ENCODE measurements around the gene PTPN23.
A peak's percentile ranks its signal among the peaks of the same experiment; 100 is the strongest.

Gene PTPN23

DNA sequence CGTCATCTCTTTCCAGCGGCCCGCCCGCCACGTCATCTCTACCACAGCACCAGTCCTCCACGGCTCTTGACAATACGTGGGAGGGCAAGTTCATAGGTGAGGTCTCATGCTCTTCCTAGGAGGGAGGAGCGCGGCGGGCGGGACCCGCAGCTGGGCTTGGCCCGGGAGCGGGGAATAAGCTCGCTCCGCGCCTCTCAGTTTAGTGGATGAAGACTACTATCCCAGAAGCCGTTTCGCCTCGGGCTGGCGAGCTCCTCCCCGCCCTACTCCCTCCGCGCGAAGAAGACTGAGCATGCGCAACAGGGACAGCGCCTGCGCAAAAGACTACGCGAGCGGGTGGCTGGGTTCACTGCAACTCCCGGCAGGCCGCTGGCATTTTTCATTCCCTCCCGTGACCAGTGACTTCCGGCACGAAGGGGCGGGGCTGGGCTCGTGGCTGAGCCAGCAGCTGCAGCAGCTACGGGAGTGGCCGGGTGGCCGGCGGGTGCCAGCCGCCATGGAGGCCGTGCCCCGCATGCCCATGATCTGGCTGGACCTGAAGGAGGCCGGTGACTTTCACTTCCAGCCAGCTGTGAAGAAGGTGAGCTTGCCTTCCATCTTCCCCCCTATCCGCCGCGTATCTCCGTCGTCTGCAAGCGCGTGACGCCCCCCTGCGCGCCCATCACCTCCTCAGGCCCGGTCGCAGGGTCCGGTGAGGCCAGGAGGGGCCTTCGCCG is at the start of gene PTPN23 (continued):
- TF ChIP-seq, protein P1, sequence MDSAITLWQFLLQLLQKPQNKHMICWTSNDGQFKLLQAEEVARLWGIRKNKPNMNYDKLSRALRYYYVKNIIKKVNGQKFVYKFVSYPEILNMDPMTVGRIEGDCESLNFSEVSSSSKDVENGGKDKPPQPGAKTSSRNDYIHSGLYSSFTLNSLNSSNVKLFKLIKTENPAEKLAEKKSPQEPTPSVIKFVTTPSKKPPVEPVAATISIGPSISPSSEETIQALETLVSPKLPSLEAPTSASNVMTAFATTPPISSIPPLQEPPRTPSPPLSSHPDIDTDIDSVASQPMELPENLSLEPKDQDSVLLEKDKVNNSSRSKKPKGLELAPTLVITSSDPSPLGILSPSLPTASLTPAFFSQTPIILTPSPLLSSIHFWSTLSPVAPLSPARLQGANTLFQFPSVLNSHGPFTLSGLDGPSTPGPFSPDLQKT (IDR thresholded peaks at IDR 0.05; ENCODE audit: borderline replicate concordance, low read depth, low read length) = no peak
- TF ChIP-seq, protein P2, sequence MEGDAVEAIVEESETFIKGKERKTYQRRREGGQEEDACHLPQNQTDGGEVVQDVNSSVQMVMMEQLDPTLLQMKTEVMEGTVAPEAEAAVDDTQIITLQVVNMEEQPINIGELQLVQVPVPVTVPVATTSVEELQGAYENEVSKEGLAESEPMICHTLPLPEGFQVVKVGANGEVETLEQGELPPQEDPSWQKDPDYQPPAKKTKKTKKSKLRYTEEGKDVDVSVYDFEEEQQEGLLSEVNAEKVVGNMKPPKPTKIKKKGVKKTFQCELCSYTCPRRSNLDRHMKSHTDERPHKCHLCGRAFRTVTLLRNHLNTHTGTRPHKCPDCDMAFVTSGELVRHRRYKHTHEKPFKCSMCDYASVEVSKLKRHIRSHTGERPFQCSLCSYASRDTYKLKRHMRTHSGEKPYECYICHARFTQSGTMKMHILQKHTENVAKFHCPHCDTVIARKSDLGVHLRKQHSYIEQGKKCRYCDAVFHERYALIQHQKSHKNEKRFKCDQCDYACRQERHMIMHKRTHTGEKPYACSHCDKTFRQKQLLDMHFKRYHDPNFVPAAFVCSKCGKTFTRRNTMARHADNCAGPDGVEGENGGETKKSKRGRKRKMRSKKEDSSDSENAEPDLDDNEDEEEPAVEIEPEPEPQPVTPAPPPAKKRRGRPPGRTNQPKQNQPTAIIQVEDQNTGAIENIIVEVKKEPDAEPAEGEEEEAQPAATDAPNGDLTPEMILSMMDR (tag by site-specific recombination; IDR thresholded peaks at IDR 0.05) = no peak
- TF ChIP-seq, protein P3, sequence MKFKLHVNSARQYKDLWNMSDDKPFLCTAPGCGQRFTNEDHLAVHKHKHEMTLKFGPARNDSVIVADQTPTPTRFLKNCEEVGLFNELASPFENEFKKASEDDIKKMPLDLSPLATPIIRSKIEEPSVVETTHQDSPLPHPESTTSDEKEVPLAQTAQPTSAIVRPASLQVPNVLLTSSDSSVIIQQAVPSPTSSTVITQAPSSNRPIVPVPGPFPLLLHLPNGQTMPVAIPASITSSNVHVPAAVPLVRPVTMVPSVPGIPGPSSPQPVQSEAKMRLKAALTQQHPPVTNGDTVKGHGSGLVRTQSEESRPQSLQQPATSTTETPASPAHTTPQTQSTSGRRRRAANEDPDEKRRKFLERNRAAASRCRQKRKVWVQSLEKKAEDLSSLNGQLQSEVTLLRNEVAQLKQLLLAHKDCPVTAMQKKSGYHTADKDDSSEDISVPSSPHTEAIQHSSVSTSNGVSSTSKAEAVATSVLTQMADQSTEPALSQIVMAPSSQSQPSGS (tag by site-specific recombination; IDR thresholded peaks at IDR 0.05; ENCODE audit: low read depth) = peak; percentile 45; the same call in 1 of the 2 replicates
- TF ChIP-seq, protein P4, sequence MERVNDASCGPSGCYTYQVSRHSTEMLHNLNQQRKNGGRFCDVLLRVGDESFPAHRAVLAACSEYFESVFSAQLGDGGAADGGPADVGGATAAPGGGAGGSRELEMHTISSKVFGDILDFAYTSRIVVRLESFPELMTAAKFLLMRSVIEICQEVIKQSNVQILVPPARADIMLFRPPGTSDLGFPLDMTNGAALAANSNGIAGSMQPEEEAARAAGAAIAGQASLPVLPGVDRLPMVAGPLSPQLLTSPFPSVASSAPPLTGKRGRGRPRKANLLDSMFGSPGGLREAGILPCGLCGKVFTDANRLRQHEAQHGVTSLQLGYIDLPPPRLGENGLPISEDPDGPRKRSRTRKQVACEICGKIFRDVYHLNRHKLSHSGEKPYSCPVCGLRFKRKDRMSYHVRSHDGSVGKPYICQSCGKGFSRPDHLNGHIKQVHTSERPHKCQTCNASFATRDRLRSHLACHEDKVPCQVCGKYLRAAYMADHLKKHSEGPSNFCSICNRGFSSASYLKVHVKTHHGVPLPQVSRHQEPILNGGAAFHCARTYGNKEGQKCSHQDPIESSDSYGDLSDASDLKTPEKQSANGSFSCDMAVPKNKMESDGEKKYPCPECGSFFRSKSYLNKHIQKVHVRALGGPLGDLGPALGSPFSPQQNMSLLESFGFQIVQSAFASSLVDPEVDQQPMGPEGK (tag by site-specific recombination; IDR thresholded peaks at IDR 0.05) = peak; percentile 69
- TF ChIP-seq, protein P5, sequence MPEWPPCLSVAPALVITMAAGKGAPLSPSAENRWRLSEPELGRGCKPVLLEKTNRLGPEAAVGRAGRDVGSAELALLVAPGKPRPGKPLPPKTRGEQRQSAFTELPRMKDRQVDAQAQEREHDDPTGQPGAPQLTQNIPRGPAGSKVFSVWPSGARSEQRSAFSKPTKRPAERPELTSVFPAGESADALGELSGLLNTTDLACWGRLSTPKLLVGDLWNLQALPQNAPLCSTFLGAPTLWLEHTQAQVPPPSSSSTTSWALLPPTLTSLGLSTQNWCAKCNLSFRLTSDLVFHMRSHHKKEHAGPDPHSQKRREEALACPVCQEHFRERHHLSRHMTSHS (tag by site-specific recombination; IDR thresholded peaks at IDR 0.05) = no peak
- TF ChIP-seq, protein P6, sequence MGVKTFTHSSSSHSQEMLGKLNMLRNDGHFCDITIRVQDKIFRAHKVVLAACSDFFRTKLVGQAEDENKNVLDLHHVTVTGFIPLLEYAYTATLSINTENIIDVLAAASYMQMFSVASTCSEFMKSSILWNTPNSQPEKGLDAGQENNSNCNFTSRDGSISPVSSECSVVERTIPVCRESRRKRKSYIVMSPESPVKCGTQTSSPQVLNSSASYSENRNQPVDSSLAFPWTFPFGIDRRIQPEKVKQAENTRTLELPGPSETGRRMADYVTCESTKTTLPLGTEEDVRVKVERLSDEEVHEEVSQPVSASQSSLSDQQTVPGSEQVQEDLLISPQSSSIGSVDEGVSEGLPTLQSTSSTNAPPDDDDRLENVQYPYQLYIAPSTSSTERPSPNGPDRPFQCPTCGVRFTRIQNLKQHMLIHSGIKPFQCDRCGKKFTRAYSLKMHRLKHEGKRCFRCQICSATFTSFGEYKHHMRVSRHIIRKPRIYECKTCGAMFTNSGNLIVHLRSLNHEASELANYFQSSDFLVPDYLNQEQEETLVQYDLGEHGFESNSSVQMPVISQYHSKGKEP (tag by site-specific recombination; IDR thresholded peaks at IDR 0.05) = peak; percentile 35; the same call in 1 of the 2 replicates
- TF ChIP-seq ZXDB (tag by site-specific recombination; IDR thresholded peaks at IDR 0.05) = peak; percentile 60
- peak; percentile 17; the same call in 1 of the 2 replicates for TF ChIP-seq KLF8 (tag by site-specific recombination; IDR thresholded peaks at IDR 0.05)
- TF ChIP-seq ZNF133 (tag by site-specific recombination; IDR thresholded peaks at IDR 0.05) = peak; percentile 51; the same call in 1 of the 2 replicates
- TF ChIP-seq, protein P7, sequence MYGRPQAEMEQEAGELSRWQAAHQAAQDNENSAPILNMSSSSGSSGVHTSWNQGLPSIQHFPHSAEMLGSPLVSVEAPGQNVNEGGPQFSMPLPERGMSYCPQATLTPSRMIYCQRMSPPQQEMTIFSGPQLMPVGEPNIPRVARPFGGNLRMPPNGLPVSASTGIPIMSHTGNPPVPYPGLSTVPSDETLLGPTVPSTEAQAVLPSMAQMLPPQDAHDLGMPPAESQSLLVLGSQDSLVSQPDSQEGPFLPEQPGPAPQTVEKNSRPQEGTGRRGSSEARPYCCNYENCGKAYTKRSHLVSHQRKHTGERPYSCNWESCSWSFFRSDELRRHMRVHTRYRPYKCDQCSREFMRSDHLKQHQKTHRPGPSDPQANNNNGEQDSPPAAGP (tag by site-specific recombination; IDR thresholded peaks at IDR 0.05) = peak; percentile 60
- TF ChIP-seq, protein P8, sequence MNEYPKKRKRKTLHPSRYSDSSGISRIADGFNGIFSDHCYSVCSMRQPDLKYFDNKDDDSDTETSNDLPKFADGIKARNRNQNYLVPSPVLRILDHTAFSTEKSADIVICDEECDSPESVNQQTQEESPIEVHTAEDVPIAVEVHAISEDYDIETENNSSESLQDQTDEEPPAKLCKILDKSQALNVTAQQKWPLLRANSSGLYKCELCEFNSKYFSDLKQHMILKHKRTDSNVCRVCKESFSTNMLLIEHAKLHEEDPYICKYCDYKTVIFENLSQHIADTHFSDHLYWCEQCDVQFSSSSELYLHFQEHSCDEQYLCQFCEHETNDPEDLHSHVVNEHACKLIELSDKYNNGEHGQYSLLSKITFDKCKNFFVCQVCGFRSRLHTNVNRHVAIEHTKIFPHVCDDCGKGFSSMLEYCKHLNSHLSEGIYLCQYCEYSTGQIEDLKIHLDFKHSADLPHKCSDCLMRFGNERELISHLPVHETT (tag by site-specific recombination; IDR thresholded peaks at IDR 0.05) = peak; percentile 63
- TF ChIP-seq ZSCAN30 (tag by site-specific recombination; IDR thresholded peaks at IDR 0.05) = peak; percentile 66
- TF ChIP-seq, protein P9, sequence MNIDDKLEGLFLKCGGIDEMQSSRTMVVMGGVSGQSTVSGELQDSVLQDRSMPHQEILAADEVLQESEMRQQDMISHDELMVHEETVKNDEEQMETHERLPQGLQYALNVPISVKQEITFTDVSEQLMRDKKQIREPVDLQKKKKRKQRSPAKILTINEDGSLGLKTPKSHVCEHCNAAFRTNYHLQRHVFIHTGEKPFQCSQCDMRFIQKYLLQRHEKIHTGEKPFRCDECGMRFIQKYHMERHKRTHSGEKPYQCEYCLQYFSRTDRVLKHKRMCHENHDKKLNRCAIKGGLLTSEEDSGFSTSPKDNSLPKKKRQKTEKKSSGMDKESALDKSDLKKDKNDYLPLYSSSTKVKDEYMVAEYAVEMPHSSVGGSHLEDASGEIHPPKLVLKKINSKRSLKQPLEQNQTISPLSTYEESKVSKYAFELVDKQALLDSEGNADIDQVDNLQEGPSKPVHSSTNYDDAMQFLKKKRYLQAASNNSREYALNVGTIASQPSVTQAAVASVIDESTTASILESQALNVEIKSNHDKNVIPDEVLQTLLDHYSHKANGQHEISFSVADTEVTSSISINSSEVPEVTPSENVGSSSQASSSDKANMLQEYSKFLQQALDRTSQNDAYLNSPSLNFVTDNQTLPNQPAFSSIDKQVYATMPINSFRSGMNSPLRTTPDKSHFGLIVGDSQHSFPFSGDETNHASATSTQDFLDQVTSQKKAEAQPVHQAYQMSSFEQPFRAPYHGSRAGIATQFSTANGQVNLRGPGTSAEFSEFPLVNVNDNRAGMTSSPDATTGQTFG (tag by site-specific recombination; IDR thresholded peaks at IDR 0.05; ENCODE audit: borderline replicate concordance) = no peak
- TF ChIP-seq, protein P10, sequence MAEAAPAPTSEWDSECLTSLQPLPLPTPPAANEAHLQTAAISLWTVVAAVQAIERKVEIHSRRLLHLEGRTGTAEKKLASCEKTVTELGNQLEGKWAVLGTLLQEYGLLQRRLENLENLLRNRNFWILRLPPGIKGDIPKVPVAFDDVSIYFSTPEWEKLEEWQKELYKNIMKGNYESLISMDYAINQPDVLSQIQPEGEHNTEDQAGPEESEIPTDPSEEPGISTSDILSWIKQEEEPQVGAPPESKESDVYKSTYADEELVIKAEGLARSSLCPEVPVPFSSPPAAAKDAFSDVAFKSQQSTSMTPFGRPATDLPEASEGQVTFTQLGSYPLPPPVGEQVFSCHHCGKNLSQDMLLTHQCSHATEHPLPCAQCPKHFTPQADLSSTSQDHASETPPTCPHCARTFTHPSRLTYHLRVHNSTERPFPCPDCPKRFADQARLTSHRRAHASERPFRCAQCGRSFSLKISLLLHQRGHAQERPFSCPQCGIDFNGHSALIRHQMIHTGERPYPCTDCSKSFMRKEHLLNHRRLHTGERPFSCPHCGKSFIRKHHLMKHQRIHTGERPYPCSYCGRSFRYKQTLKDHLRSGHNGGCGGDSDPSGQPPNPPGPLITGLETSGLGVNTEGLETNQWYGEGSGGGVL (tag by site-specific recombination; IDR thresholded peaks at IDR 0.05) = peak; percentile 48; the same call in 1 of the 2 replicates
- no peak for TF ChIP-seq SCRT2 (tag by site-specific recombination; IDR thresholded peaks at IDR 0.05)
- TF ChIP-seq, protein P11, sequence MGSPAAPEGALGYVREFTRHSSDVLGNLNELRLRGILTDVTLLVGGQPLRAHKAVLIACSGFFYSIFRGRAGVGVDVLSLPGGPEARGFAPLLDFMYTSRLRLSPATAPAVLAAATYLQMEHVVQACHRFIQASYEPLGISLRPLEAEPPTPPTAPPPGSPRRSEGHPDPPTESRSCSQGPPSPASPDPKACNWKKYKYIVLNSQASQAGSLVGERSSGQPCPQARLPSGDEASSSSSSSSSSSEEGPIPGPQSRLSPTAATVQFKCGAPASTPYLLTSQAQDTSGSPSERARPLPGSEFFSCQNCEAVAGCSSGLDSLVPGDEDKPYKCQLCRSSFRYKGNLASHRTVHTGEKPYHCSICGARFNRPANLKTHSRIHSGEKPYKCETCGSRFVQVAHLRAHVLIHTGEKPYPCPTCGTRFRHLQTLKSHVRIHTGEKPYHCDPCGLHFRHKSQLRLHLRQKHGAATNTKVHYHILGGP (tag by site-specific recombination; IDR thresholded peaks at IDR 0.05) = no peak
